Neural progenitor cell (in vitro differentiated cells): ENCODE results near the gene BAIAP3.

Source experiments
- CTCF ChIP-seq: fragments of 200-600 bp; sonication (generic); IDR thresholded peaks from 2 replicates; pipeline ENCODE4 v1.5.1; 2017; ENCODE audit warnings: antibody characterized with exemption, mild to moderate bottlenecking
- EZH2 ChIP-seq: fragments of 200-600 bp; sonication (generic); IDR thresholded peaks from 2 replicates; pipeline ENCODE4 v1.6.1; 2017; ENCODE audit warnings: antibody characterized with exemption, mild to moderate bottlenecking, moderate library complexity
- EZH2phosphoT487 ChIP-seq: fragments of 200-600 bp; sonication (generic); IDR thresholded peaks from 2 replicates; pipeline ENCODE4 v1.6.1; 2017; ENCODE audit warnings: antibody characterized with exemption

- TF ChIP-seq CTCF = no peak
- TF ChIP-seq EZH2phosphoT487 = no peak
- no peak for TF ChIP-seq EZH2
Measured at GRCh38 chr16:1355591-1355990, 22.1 kb downstream of the BAIAP3 start.
